ENCODE data around the gene TNNC2. TPM values are rescaled to one million over a fixed set of nuclear protein-coding genes. Genes with fewer than 3 reads are reported as not detected.

TNNC2 gene
- total and polyA plus RNA-seq, 5 donors from 2014 or later: 0.49 to 1.5 (median 1.1) TPM; not detected in 1

GRCh38 chr20:45848421-45848820, 21.3 kb upstream of the TNNC2 start:
- H3K4me3 ChIP-seq (ENCODE audit: low read depth, low read length): no peak overlapping the region
- H3K36me3 Mint-ChIP-seq: peaks cover 35% of the 10 kb centered on the region
- no peak for DNase-seq
- H3K27me3 ChIP-seq (ENCODE audit: control insufficient read depth, insufficient read depth, low read length): no peaks in the 10 kb centered on the region
- no peak overlapping the region for H3K4me3 Mint-ChIP-seq
- H3K4me1 Mint-ChIP-seq: peaks cover 0 to 19% (median 11%) of the 10 kb centered on the region in 4 donors
- peaks cover 65% of the 10 kb centered on the region for H3K36me3 ChIP-seq (ENCODE audit: control insufficient read depth, insufficient read depth, low read length)
- no peak overlapping the region for H3K27ac ChIP-seq (ENCODE audit: insufficient read depth, low read length, poor library complexity, severe bottlenecking)
- H3K27ac Mint-ChIP-seq: peak overlapping the region in 1 of 3 donors; percentile 60
- no peaks in the 10 kb centered on the region for H3K9me3 ChIP-seq (ENCODE audit: control insufficient read depth in 2 of 2, low read length in 2 of 2)
- H3K4me1 ChIP-seq (ENCODE audit: control insufficient read depth, insufficient read depth, low read length, poor library complexity, severe bottlenecking): no peaks in the 10 kb centered on the region
- no peak for ATAC-seq (ENCODE audit: low read depth in 2 of 2)
- H3K9me3 Mint-ChIP-seq: no peaks in the 10 kb centered on the region
- H3K27me3 Mint-ChIP-seq: no peaks in the 10 kb centered on the region

- Histone ChIP-seq H3K9me3 (ENCODE audit: control insufficient read depth in 2 of 2, low read length in 2 of 2) (no peaks in the 10 kb centered on the region), H3K4me3 (ENCODE audit: low read depth, low read length) (no peak overlapping the region), H3K4me1 (ENCODE audit: control insufficient read depth, insufficient read depth, low read length, poor library complexity, severe bottlenecking) (no peaks in the 10 kb centered on the region), H3K36me3 (ENCODE audit: control insufficient read depth, insufficient read depth, low read length) (peaks cover 74% of the 10 kb centered on the region), H3K27me3 (ENCODE audit: control insufficient read depth, insufficient read depth, low read length) (no peaks in the 10 kb centered on the region), H3K27ac (ENCODE audit: insufficient read depth, low read length, poor library complexity, severe bottlenecking) (no peak overlapping the region)
- ATAC-seq (ENCODE audit: low read depth in 2 of 2): no peak
- Mint-ChIP-seq H3K27me3 (no peaks in the 10 kb centered on the region), H3K4me1 (peaks cover 0 to 8% (median 4%) of the 10 kb centered on the region in 4 donors), H3K4me3 (no peak overlapping the region), H3K9me3 (no peaks in the 10 kb centered on the region), H3K36me3 (peaks cover 32% of the 10 kb centered on the region), H3K27ac (no peak overlapping the region)
- DNase-seq: no peak
These were observed 18.3 kb upstream of the TNNC2 start for GRCh38 chr20:45845452-45845851.

- H3K36me3 ChIP-seq (ENCODE audit: control insufficient read depth, insufficient read depth, low read length): peaks cover 58% of the 10 kb centered on the region
- Mint-ChIP-seq H3K4me1 (peaks cover 0 to 3% (median 0%) of the 10 kb centered on the region in 4 donors), H3K27ac (peak overlapping the region in 1 of 3 donors; percentile 48), H3K4me3 (no peak overlapping the region), H3K36me3 (peaks cover 21% of the 10 kb centered on the region), H3K27me3 (no peaks in the 10 kb centered on the region), H3K9me3 (no peaks in the 10 kb centered on the region)
- H3K27me3 ChIP-seq (ENCODE audit: control insufficient read depth, insufficient read depth, low read length): no peaks in the 10 kb centered on the region
- no peak overlapping the region for H3K27ac ChIP-seq (ENCODE audit: insufficient read depth, low read length, poor library complexity, severe bottlenecking)
- DNase-seq (no peak), ATAC-seq (ENCODE audit: low read depth in 2 of 2) (no peak)
- no peaks in the 10 kb centered on the region for H3K9me3 ChIP-seq (ENCODE audit: control insufficient read depth in 2 of 2, low read length in 2 of 2)
- no peaks in the 10 kb centered on the region for H3K4me1 ChIP-seq (ENCODE audit: control insufficient read depth, insufficient read depth, low read length, poor library complexity, severe bottlenecking)
- no peak overlapping the region for H3K4me3 ChIP-seq (ENCODE audit: low read depth, low read length)
These were observed 16.4 kb upstream of the TNNC2 start for GRCh38 chr20:45843506-45843905.

GRCh38 chr20:45842169-45842812, 15.2 kb upstream of the TNNC2 start:
- H3K36me3 ChIP-seq (ENCODE audit: control insufficient read depth, insufficient read depth, low read length): peaks cover 52% of the 10 kb centered on the region
- no peak overlapping the region for H3K4me3 Mint-ChIP-seq
- DNase-seq (no peak), ATAC-seq (ENCODE audit: low read depth in 2 of 2) (no peak)
- peaks cover 15% of the 10 kb centered on the region for H3K36me3 Mint-ChIP-seq
- H3K4me3 ChIP-seq (ENCODE audit: low read depth, low read length): no peak overlapping the region
- no peaks in the 10 kb centered on the region for H3K27me3 Mint-ChIP-seq
- no peaks in the 10 kb centered on the region for H3K4me1 ChIP-seq (ENCODE audit: control insufficient read depth, insufficient read depth, low read length, poor library complexity, severe bottlenecking)
- peak overlapping the region in 1 of 3 donors; percentile 53 for H3K27ac Mint-ChIP-seq
- no peaks in the 10 kb centered on the region for H3K9me3 ChIP-seq (ENCODE audit: control insufficient read depth in 2 of 2, low read length in 2 of 2)
- no peaks in the 10 kb centered on the region for H3K27me3 ChIP-seq (ENCODE audit: control insufficient read depth, insufficient read depth, low read length)
- H3K4me1 Mint-ChIP-seq: peaks cover 0 to under 1% (median under 1%) of the 10 kb centered on the region in 4 donors
- H3K27ac ChIP-seq (ENCODE audit: insufficient read depth, low read length, poor library complexity, severe bottlenecking): no peak overlapping the region
- no peaks in the 10 kb centered on the region for H3K9me3 Mint-ChIP-seq

- no peak for DNase-seq
- no peak for ATAC-seq (ENCODE audit: low read depth in 2 of 2)
- no peaks in the 10 kb centered on the region for H3K4me1 ChIP-seq (ENCODE audit: control insufficient read depth, insufficient read depth, low read length, poor library complexity, severe bottlenecking)
- Mint-ChIP-seq H3K27ac (no peak overlapping the region), H3K9me3 (no peaks in the 10 kb centered on the region), H3K4me1 (peaks cover 0 to 8% (median 2%) of the 10 kb centered on the region in 4 donors), H3K36me3 (peaks cover 15% of the 10 kb centered on the region), H3K4me3 (no peak overlapping the region), H3K27me3 (no peaks in the 10 kb centered on the region)
- no peaks in the 10 kb centered on the region for H3K9me3 ChIP-seq (ENCODE audit: control insufficient read depth in 2 of 2, low read length in 2 of 2)
- peaks cover 46% of the 10 kb centered on the region for H3K36me3 ChIP-seq (ENCODE audit: control insufficient read depth, insufficient read depth, low read length)
- no peaks in the 10 kb centered on the region for H3K27me3 ChIP-seq (ENCODE audit: control insufficient read depth, insufficient read depth, low read length)
- H3K4me3 ChIP-seq (ENCODE audit: low read depth, low read length): no peak overlapping the region
- no peak overlapping the region for H3K27ac ChIP-seq (ENCODE audit: insufficient read depth, low read length, poor library complexity, severe bottlenecking)
These were observed 14.5 kb upstream of the TNNC2 start for GRCh38 chr20:45841407-45842129.

- no peak overlapping the region for H3K4me3 Mint-ChIP-seq
- H3K4me3 ChIP-seq (ENCODE audit: low read depth, low read length): no peak overlapping the region
- H3K4me1 Mint-ChIP-seq: peaks cover 0 to 9% (median 2%) of the 10 kb centered on the region in 4 donors
- no peaks in the 10 kb centered on the region for H3K27me3 ChIP-seq (ENCODE audit: control insufficient read depth, insufficient read depth, low read length)
- H3K36me3 ChIP-seq (ENCODE audit: control insufficient read depth, insufficient read depth, low read length): peaks cover 41% of the 10 kb centered on the region
- H3K9me3 Mint-ChIP-seq: no peaks in the 10 kb centered on the region
- H3K36me3 Mint-ChIP-seq: peaks cover 15% of the 10 kb centered on the region
- ATAC-seq (ENCODE audit: low read depth in 2 of 2) (no peak), DNase-seq (no peak)
- no peak overlapping the region for H3K27ac Mint-ChIP-seq
- H3K9me3 ChIP-seq (ENCODE audit: control insufficient read depth in 2 of 2, low read length in 2 of 2): no peaks in the 10 kb centered on the region
- no peaks in the 10 kb centered on the region for H3K4me1 ChIP-seq (ENCODE audit: control insufficient read depth, insufficient read depth, low read length, poor library complexity, severe bottlenecking)
- no peaks in the 10 kb centered on the region for H3K27me3 Mint-ChIP-seq
- H3K27ac ChIP-seq (ENCODE audit: insufficient read depth, low read length, poor library complexity, severe bottlenecking): no peak overlapping the region
These were observed 13.6 kb upstream of the TNNC2 start for GRCh38 chr20:45840700-45841198.

- Histone ChIP-seq H3K4me3 (ENCODE audit: low read depth, low read length) (no peak overlapping the region), H3K27ac (ENCODE audit: insufficient read depth, low read length, poor library complexity, severe bottlenecking) (no peak overlapping the region), H3K27me3 (ENCODE audit: control insufficient read depth, insufficient read depth, low read length) (no peaks in the 10 kb centered on the region), H3K4me1 (ENCODE audit: control insufficient read depth, insufficient read depth, low read length, poor library complexity, severe bottlenecking) (peaks cover 19% of the 10 kb centered on the region), H3K36me3 (ENCODE audit: control insufficient read depth, insufficient read depth, low read length) (peaks cover 9% of the 10 kb centered on the region), H3K9me3 (ENCODE audit: control insufficient read depth in 2 of 2, low read length in 2 of 2) (no peaks in the 10 kb centered on the region)
- Mint-ChIP-seq H3K27me3 (peaks cover 5% of the 10 kb centered on the region), H3K4me1 (peaks cover 4 to 25% (median 10%) of the 10 kb centered on the region in 4 donors), H3K36me3 (no peaks in the 10 kb centered on the region), H3K9me3 (no peaks in the 10 kb centered on the region), H3K4me3 (peak overlapping the region in 2 of 4 donors; percentile 1 to 63), H3K27ac (no peak overlapping the region)
- DNase-seq: no peak
- ATAC-seq (ENCODE audit: low read depth in 2 of 2): no peak
These were observed 9.7 kb upstream of the TNNC2 start for GRCh38 chr20:45836841-45837240.

Measured in CD4-positive, CD25-positive, alpha-beta regulatory T cell (primary cell).